NCI-H2196 treated with DMSO at 0.1 percent for 48 hours (cell line): ENCODE measurements around the gene RAB24.
A peak's percentile ranks its signal among the peaks of the same experiment; 100 is the strongest.
"Not testable (repeated sequence)": the region's sequence is repeated elsewhere in the genome, so short reads cannot be mapped to it uniquely, and the experiment has no call there.

Experiments
- DNase-seq: peaks from one replicate; lab custom pipeline; 2025; ENCODE audit not compliant: unreplicated experiment; lab: John Stamatoyannopoulos, UW

The RAB24 gene

GRCh38 chr5:177303121-177303924 is at the start of gene RAB24, which contains the start of gene PRELID1:
Gene RAB24, minus strand, starts transcription at chr5:177303719. Its CDS starts 431 bp downstream, at chr5:177303288.
Gene PRELID1, plus strand, starts transcription at chr5:177303799. Its CDS starts 187 bp downstream, at chr5:177303986.
- DNase-seq = peak; percentile 47

GRCh38 chr5:177353093-177353492 is 49.6 kb upstream of the RAB24 start:
- DNase-seq = no peak

- peak; percentile 86 for DNase-seq
Observed at GRCh38 chr5:177351392-177352329, 48.1 kb upstream of the RAB24 start, which contains the start of gene LMAN2. Gene LMAN2, minus strand, starts transcription at chr5:177351668. Its CDS starts 21 bp downstream, at chr5:177351647.

GRCh38 chr5:177350776-177351391 is 47.4 kb upstream of the RAB24 start:
- DNase-seq = no peak

GRCh38 chr5:177349762-177350161 is 46.2 kb upstream of the RAB24 start:
- no peak for DNase-seq

- DNase-seq = no peak
Observed at GRCh38 chr5:177349362-177349647, 45.8 kb upstream of the RAB24 start.

- DNase-seq = no peak
Observed at GRCh38 chr5:177347699-177348098, 44.2 kb upstream of the RAB24 start.

GRCh38 chr5:177346820-177347219 is 43.3 kb upstream of the RAB24 start:
- DNase-seq = no peak

GRCh38 chr5:177344891-177345290 is 41.4 kb upstream of the RAB24 start:
- no peak for DNase-seq

- no peak for DNase-seq
Observed at GRCh38 chr5:177343777-177344176, 40.3 kb upstream of the RAB24 start.

GRCh38 chr5:177343000-177343399 is 39.5 kb upstream of the RAB24 start:
- not testable (repeated sequence) for DNase-seq

GRCh38 chr5:177339107-177339638 is 35.7 kb upstream of the RAB24 start:
- peak; percentile 13 for DNase-seq

GRCh38 chr5:177338251-177339106 is 35.0 kb upstream of the RAB24 start:
- no peak for DNase-seq

GRCh38 chr5:177336603-177337494 is 33.3 kb upstream of the RAB24 start:
- no peak for DNase-seq

- peak; percentile 32 for DNase-seq
Observed at GRCh38 chr5:177336112-177336511, 32.6 kb upstream of the RAB24 start.

GRCh38 chr5:177335701-177336065 is 32.2 kb upstream of the RAB24 start:
- no peak for DNase-seq

- no peak for DNase-seq
Observed at GRCh38 chr5:177334781-177335700, 31.5 kb upstream of the RAB24 start.

GRCh38 chr5:177334155-177334551 is 30.6 kb upstream of the RAB24 start:
- no peak for DNase-seq
